Upper lobe of left lung (tissue), 4 donors: ENCODE measurements around the gene SIL1.

Source experiments
- EP300 ChIP-seq, 4 donors: sonication (generic); formaldehyde crosslinking; IDR thresholded peaks; one replicate each; pipeline ENCODE4 v1.5.1; 2017; ENCODE audit warnings: antibody characterized with exemption in 4 of 4, control low read depth in 2 of 4
- TF ChIP-seq, protein P1 (sequence below), 6 experiments: fragments of 450-650 bp in 4 of 6; fragments of 200-600 bp in 2 of 6; sonication (generic) in 2 of 6; IDR thresholded peaks; one replicate each; pipeline ENCODE4 v1.5.1; 2016 to 2019; ENCODE audit warnings: antibody characterized with exemption in 6 of 6

DNA sequence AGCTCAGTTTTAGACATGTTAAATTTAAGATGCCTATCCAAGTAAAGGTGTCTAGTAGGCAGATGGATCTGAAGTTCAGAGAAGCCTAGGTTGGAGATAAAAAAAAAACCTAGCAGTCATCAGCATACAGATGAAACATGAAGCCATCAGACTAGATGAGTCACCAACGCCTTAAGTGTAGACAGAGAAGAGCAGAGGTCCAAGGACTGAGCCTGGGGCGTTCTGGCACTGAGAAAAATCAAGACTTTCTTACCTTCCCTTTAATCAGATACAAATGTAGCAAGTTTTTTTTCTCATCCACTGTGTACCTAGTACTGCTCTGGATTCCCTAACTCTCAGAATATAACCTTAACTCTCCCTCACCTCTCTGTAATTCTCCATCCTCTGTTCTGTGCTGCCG lies 97.3 kb downstream of the SIL1 start:
- TF ChIP-seq, protein P1, sequence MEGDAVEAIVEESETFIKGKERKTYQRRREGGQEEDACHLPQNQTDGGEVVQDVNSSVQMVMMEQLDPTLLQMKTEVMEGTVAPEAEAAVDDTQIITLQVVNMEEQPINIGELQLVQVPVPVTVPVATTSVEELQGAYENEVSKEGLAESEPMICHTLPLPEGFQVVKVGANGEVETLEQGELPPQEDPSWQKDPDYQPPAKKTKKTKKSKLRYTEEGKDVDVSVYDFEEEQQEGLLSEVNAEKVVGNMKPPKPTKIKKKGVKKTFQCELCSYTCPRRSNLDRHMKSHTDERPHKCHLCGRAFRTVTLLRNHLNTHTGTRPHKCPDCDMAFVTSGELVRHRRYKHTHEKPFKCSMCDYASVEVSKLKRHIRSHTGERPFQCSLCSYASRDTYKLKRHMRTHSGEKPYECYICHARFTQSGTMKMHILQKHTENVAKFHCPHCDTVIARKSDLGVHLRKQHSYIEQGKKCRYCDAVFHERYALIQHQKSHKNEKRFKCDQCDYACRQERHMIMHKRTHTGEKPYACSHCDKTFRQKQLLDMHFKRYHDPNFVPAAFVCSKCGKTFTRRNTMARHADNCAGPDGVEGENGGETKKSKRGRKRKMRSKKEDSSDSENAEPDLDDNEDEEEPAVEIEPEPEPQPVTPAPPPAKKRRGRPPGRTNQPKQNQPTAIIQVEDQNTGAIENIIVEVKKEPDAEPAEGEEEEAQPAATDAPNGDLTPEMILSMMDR (IDR thresholded peaks at IDR 0.05) = no peak
- TF ChIP-seq EP300 (IDR thresholded peaks at IDR 0.05) = no peak
